ENCODE data around the gene TMSB4X.

GRCh38 chrX:12991575-12991974 is 16.7 kb downstream of the TMSB4X start:
- TF ChIP-seq EZH2 (IDR thresholded peaks at IDR 0.05) = no peak
- TF ChIP-seq POLR2AphosphoS5 (IDR thresholded peaks at IDR 0.05; ENCODE audit: borderline replicate concordance, low read depth, low read length) = no peak
- TF ChIP-seq FOXP2 (optimal IDR thresholded peaks at IDR 0.05; ENCODE audit: control extremely low read depth, extremely low read length, insufficient read depth) = no peak
